ENCODE data around the gene AGBL4.

- TF ChIP-seq CTCF (IDR thresholded peaks at IDR 0.05): no peak
- TF ChIP-seq POLR2A (IDR thresholded peaks at IDR 0.05): no peak
These were observed 558.1 kb downstream of the AGBL4 start for GRCh38 chr1:49465486-49466185.

Measured in lower leg skin (tissue), 3 donors.